ENCODE measurements around the gene POU6F1.

The POU6F1 gene

GRCh38 chr12:51186465-51187085, 31.3 kb downstream of the POU6F1 start:
- Histone ChIP-seq H3K27me3 (no peaks in the 10 kb centered on the region), H3K4me3 (ENCODE audit: low read depth, low read length) (no peak overlapping the region), H3K9me3 (no peaks in the 10 kb centered on the region), H3K4me1 (peaks cover 11% of the 10 kb centered on the region), H3K36me3 (no peaks in the 10 kb centered on the region; the same call in 1 of the 2 replicates)
- no peak for DNase-seq
- no peak for TF ChIP-seq CTCF (IDR thresholded peaks at IDR 0.05; ENCODE audit: low read depth, low read length)

- peaks cover 11% of the 10 kb centered on the region for H3K4me1 ChIP-seq
- DNase-seq, result no peak
Measured at GRCh38 chr12:51185171-51185717, 32.6 kb downstream of the POU6F1 start.

GRCh38 chr12:51183816-51184215, 34.0 kb downstream of the POU6F1 start:
- peak; percentile 92 for DNase-seq
- Histone ChIP-seq H3K36me3 (no peaks in the 10 kb centered on the region), H3K27me3 (no peaks in the 10 kb centered on the region), H3K9me3 (no peaks in the 10 kb centered on the region), H3K4me1 (peaks cover 11% of the 10 kb centered on the region), H3K4me3 (ENCODE audit: low read depth, low read length) (no peak overlapping the region)
- TF ChIP-seq CTCF (IDR thresholded peaks at IDR 0.05; ENCODE audit: low read depth, low read length), result no peak

More at GRCh38 chr12:51185171-51185717, 32.6 kb downstream of the POU6F1 start:
- no peak for TF ChIP-seq CTCF (IDR thresholded peaks at IDR 0.05; ENCODE audit: low read depth, low read length)
- no peak overlapping the region for H3K4me3 ChIP-seq (ENCODE audit: low read depth, low read length)
- no peaks in the 10 kb centered on the region for H3K27me3 ChIP-seq
- H3K9me3 ChIP-seq, result no peaks in the 10 kb centered on the region
- H3K36me3 ChIP-seq, result no peaks in the 10 kb centered on the region; the same call in 1 of the 2 replicates

GRCh38 chr12:51183349-51183748, 34.5 kb downstream of the POU6F1 start:
- Histone ChIP-seq H3K36me3 (no peaks in the 10 kb centered on the region), H3K4me3 (ENCODE audit: low read depth, low read length) (no peak overlapping the region), H3K4me1 (peaks cover 11% of the 10 kb centered on the region), H3K27me3 (no peaks in the 10 kb centered on the region), H3K9me3 (no peaks in the 10 kb centered on the region)
- no peak for DNase-seq
- TF ChIP-seq CTCF (IDR thresholded peaks at IDR 0.05; ENCODE audit: low read depth, low read length), result no peak

- no peak for TF ChIP-seq CTCF (IDR thresholded peaks at IDR 0.05; ENCODE audit: low read depth, low read length)
- peaks cover 11% of the 10 kb centered on the region for H3K4me1 ChIP-seq
- H3K36me3 ChIP-seq, result no peaks in the 10 kb centered on the region
- no peaks in the 10 kb centered on the region for H3K27me3 ChIP-seq
- no peak for DNase-seq
- H3K4me3 ChIP-seq (ENCODE audit: low read depth, low read length), result no peak overlapping the region
- H3K9me3 ChIP-seq, result no peaks in the 10 kb centered on the region
Measured at GRCh38 chr12:51181558-51181957, 36.3 kb downstream of the POU6F1 start.

- Histone ChIP-seq H3K4me1 (no peaks in the 10 kb centered on the region), H3K27me3 (no peaks in the 10 kb centered on the region), H3K4me3 (ENCODE audit: low read depth, low read length) (no peak overlapping the region), H3K9me3 (no peaks in the 10 kb centered on the region), H3K36me3 (no peaks in the 10 kb centered on the region)
- TF ChIP-seq CTCF (IDR thresholded peaks at IDR 0.05; ENCODE audit: low read depth, low read length), result no peak
- DNase-seq, result no peak
Measured at GRCh38 chr12:51177897-51178296, 40.0 kb downstream of the POU6F1 start.
